Skin of body (tissue), 2 donors: ENCODE data around the gene NCR1. TPM values are rescaled to one million over a fixed set of nuclear protein-coding genes. Genes with fewer than 3 reads are reported as not detected.
"Not testable (repeated sequence)": the region's sequence is repeated elsewhere in the genome, so short reads cannot be mapped to it uniquely, and the experiment has no call there.

Experiments used
- DNase-seq: peaks from one replicate; lab custom pipeline; 2025; lab: John Stamatoyannopoulos, UW
- total RNA-seq: library from RNA; depleted of rRNA; stranded (reverse); fragments of >200 nt; gene quantifications from one replicate; pipeline ENCODE4 v1.2.3, GENCODE V29; 2014

The NCR1 gene, protein sequence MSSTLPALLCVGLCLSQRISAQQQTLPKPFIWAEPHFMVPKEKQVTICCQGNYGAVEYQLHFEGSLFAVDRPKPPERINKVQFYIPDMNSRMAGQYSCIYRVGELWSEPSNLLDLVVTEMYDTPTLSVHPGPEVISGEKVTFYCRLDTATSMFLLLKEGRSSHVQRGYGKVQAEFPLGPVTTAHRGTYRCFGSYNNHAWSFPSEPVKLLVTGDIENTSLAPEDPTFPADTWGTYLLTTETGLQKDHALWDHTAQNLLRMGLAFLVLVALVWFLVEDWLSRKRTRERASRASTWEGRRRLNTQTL
- total RNA-seq = 0.30 TPM

DNA sequence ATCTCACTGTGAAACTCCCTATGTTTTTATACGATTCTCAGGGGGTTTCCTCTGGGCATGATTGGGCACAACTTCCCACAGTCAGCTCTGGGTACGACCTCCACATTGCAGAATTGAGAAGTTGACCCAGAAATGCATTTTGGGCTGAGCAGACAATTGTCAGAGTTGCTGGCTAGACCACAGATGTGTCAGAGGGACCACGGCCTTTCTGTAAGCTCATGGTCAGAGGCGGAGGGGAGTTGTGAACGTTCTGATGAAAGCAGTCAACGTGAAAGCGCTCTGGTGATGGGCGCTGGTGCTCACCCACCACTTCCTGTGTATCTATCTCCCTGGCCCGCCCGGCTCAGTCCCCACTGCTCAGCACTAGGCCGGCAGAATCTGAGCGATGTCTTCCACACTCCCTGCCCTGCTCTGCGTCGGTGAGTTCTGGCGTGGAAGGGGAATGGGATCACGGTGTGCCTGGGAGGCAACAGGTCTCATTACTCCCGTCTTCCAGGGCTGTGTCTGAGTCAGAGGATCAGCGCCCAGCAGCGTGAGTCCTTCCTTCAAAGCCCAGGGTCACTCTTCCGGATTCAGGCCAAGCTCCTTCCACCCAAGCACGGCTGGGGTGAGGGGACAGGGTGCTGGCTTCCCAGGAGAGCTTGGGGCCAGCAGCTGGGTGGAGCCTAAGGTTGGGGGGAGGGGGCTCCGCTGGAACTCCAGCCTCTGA is at the start of gene NCR1:
NCR1 (plus strand) TSS at position 346 of the 709 bp plus-strand sequence; CDS start at position 386, 40 bp downstream.
- no peak for DNase-seq

GRCh38 chr19:54858476-54858875 is 47.5 kb upstream of the NCR1 start:
- not testable (repeated sequence) for DNase-seq

DNA sequence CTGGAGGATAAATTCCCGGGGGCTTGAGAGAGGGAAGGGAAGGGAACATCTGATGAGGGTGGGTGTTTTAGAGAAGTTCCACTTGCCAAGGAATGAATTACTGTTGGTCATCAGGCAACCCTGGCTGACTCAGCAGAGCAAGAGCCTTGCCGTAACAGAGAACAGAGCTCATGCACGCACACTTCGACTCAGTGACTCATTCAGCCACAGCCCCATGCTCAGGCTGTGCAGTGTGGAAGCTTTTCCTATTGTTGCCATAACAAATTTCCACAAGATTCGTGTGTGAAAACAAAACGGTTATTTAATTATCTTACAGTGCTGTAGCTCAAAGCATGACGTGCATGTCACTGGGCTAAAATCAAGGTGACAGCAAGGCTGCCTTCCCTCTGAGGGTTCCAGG is 46.5 kb upstream of the NCR1 start:
- DNase-seq = not testable (repeated sequence)

- DNase-seq = not testable (repeated sequence)
These were observed 42.5 kb upstream of the NCR1 start for GRCh38 chr19:54863459-54863858.

DNA sequence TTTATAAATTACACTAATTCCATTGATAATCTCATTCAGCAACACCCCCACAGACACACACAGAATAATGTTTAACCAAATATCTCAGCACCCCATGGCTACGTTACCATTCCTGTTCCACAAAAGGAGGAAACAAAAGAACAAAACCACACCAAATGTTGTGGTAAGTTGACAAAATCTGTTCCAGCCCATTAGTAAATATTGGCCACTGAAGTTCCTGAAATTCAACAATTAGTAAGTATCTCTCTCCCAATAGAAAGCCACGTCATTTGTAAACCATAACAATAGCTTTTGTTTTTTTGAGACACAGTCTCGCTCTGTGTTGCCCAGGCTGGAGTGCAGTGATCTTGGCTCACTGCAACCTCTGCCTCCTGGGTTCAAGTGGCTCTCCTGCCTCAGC is 34.3 kb upstream of the NCR1 start:
- DNase-seq = no peak

DNA sequence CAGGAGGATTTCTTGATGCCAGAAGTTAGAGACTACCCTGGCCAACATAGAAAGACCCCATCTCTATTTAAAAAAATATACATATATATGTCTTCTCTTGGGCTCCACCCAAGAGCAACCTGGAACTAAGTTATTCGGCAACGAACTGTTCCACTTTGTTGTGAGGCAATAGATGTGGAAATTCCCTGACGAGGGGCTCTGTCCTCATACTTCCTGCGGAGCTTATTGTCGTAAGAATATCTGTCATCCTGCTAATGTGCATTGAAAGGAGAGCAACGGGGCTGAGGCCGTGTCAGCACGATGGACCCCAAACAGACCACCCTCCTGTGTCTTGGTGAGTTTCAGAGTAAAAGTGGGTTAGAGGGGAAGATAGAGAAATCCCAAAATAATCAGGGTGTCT is 32.0 kb upstream of the NCR1 start, which contains the start of gene FCAR:
FCAR (plus strand) TSS at position 246 of the 400 bp plus-strand sequence; CDS start at position 301, 55 bp downstream.
- no peak for DNase-seq

GRCh38 chr19:54875506-54875905 is 30.4 kb upstream of the NCR1 start:
- no peak for DNase-seq

- no peak for DNase-seq
These were observed 28.5 kb upstream of the NCR1 start for GRCh38 chr19:54877471-54877870.

DNA sequence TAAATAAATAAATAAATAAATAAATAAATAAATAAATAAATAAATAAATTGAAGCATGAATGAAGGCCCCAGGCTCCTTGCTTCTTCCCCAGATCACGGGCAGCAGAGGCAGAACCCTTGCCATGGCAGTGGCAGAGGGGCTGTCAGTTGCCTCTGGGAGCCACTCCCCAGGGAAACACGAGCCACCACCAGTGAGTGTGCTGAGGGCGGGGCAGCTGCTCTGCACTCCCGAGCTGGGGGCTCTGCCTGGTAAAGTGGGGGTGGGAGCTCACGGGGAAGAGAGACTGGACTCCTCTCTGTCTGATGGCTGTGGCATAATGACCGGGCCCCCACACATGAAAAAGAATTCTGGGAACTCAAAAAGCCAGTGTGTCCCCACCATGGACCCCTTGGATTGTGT is 24.1 kb upstream of the NCR1 start:
- no peak for DNase-seq

GRCh38 chr19:54882758-54883157 is 23.2 kb upstream of the NCR1 start:
- no peak for DNase-seq

- DNase-seq = no peak
These were observed 22.7 kb upstream of the NCR1 start for GRCh38 chr19:54883228-54883627.

DNA sequence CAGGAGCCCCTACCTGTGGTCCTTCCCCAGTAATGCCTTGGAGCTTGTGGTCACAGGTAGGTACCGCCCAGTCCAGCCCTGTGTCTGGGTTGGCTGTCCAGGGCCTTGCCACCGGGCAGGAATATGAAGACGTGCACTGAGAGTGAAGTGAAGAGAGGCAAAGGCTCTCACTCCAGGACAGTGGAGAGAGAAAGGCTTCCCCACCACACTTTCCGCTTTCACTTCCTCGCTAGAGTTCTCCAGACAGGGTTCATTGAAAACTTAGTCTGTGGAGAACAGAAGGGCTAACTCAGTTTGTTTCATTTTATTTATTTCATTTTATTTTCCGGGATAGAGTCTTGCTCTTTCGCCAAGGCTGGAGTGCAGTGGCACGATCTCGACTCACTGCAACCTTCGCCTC is 17.7 kb upstream of the NCR1 start:
- DNase-seq = no peak

DNA sequence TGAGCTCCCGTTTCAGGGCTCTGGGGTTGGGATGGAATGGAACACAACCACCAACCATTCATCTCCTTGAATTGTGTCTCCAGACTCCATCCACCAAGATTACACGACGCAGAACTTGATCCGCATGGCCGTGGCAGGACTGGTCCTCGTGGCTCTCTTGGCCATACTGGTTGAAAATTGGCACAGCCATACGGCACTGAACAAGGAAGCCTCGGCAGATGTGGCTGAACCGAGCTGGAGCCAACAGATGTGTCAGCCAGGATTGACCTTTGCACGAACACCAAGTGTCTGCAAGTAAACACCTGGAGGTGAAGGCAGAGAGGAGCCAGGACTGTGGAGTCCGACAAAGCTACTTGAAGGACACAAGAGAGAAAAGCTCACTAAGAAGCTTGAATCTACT is 16.4 kb upstream of the NCR1 start:
- no peak for DNase-seq

DNA sequence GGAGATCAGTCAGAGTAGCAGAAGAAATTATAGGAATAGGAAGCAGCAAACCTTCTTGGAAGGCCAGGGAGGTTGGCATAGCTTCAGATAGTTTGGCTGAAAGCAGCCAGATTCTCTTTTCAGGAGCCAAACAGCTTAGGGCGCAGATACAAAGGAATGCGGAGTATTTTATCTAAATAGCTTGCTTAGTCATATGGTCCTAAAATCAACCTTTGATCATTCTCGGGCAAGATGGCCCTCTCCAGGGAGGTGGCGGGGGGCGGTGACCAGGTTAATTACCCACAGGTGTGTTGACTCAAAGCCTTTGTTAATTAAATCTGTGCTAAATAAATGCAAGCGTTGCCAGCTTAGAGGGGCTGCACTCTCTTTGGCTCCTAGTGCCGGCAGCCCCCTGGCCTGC is 12.5 kb upstream of the NCR1 start:
- no peak for DNase-seq

DNA sequence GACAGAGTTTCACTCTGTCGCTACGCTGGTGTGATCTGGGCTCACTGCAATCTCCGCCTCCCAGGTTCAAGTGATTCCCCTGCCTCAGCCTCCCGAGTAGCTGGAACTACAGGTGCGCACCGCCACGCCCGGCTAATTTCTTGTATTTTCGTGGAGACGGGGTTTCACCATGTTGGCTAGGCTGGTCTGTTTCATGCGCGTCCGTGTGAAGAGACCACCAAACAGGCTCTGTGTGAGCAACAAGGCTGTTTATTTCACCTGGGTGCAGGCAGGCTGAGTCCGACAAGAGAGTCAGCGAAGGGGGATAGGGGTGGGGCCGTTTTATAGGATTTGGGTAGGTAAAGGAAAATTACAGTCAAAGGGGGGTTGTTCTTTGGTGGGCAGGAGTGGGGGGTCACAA is 11.8 kb upstream of the NCR1 start:
- DNase-seq = not testable (repeated sequence)

DNA sequence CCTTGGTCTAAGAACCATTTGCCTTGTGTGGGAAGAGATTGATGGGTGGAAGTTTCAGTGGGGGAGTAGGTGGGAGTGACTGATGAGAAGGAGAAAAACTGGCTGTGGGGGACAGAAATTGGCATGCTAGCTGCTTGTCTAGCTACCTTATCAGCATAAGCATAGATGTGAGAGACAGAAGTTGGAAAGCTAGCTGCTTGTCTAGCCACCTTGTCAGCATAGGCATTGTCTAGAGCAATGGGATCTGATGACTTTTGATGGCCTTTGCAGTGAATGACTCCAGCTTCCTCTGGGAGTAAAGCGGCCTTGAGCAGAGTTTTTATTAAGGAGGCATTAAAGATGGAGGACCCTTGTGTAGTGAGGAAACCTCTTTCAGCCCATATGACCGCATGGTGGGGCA is 9.9 kb upstream of the NCR1 start:
- no peak for DNase-seq

- not testable (repeated sequence) for DNase-seq
These were observed 7.3 kb upstream of the NCR1 start for GRCh38 chr19:54898685-54899084.

- not testable (repeated sequence) for DNase-seq
These were observed 6.3 kb upstream of the NCR1 start for GRCh38 chr19:54899646-54900045.

DNA sequence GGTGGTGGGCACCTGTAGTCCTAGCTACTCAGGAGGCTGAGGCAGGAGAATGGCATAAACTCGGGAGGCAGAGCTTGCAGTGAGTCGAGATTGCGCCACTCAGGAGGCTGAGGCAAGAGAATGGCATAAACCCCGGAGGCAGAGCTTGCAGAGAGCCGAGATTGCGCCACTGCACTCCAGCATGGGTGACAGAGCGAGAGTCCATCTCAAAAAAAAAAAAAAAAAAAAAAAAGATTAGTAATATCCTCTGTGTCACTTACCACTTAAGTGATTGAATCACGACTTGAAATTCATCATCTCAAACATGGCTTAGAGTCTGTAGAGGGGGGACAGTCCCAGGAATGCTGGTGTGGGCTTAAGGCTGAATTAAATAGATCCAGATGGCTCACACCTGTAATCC is 4.8 kb upstream of the NCR1 start:
- not testable (repeated sequence) for DNase-seq

DNA sequence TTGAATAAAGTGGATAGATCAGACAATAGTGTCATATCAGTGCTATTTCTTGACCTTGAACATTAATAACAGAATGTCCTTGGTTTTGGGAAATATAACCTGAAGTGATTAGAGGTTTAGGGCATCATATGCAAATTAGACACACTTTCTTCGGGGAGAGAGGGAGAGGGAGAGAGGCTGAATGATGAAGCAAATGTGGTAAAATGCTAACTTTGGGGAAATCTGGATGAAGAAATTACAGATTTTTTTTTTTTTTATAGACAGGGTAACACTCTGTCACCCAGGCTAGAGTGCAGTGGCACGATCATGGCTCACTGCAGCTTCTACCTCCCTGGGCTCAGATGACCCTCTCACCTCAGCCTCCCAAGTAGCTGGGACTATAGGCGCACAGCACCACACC is 3.9 kb upstream of the NCR1 start:
- no peak for DNase-seq

DNA sequence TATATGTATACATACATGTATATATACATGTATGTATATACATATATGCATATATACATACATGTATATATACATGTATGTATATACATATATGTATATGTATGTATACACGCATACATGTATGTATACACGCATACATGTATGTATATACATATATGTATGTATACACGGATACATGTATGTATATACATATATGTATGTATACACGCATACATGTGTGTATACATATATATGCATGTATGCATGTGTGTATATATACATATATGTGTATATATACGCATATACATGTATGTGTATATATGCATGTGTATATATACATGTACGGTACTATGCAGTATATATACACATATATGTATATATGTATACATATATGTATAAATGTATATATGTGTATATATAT is 2.6 kb upstream of the NCR1 start:
- DNase-seq = no peak

DNA sequence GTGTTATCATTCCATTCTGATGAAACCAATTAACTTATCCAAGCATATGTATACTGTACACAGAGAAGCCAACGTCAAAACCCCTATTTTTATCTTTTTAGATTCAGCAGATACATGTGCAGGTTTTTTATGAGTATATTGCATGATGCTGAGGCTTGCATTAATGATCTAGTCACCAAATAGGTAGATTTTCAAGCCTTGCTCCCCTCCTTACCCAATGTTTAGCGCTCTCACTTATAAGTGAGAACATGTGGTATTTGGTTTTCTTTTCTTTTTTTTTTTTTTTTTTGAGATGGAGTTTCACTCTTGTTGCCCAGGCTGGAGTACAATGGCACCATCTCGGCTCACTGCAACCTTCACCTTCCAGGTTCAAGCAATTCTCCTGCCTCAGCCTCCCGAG is 1.7 kb upstream of the NCR1 start:
- DNase-seq = not testable (repeated sequence)

DNA sequence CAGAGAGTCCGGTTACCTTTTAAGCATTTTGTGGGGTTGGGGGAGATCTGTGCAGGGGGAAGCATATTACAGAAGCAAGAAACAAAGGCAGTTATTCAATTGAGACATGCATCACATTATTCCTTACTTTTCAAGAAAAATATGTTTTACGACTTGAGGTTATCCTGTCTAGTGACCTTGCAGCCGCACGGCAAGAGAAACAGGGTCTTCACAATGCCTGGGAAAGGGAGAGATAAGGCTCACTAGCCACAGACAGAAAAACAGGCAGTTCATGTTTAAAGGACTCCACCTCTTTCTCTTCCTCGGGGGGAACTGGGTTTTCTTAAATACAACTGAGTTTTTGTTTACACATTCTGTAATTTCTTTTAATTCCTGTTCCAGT is 536 bp upstream of the NCR1 start:
- no peak for DNase-seq
